CD4-positive, alpha-beta T cell treated with Interleukin-4 for 4 hours (primary cell): Measurements from ENCODE around the gene NBAS.
"Not testable (repeated sequence)": the region's sequence is repeated elsewhere in the genome, so short reads cannot be mapped to it uniquely, and the experiment has no call there.

Source experiments
- DNase-seq: peaks from one replicate; pipeline ENCODE4 v3.0.0-alpha.2; 2020

The NBAS gene

GRCh38 chr2:15520346-15520745 lies 40.8 kb downstream of the NBAS start:
- DNase-seq, result no peak

GRCh38 chr2:15518759-15519158 lies 42.4 kb downstream of the NBAS start:
- not testable (repeated sequence) for DNase-seq

GRCh38 chr2:15517793-15518192 lies 43.3 kb downstream of the NBAS start:
- DNase-seq, result no peak

DNA sequence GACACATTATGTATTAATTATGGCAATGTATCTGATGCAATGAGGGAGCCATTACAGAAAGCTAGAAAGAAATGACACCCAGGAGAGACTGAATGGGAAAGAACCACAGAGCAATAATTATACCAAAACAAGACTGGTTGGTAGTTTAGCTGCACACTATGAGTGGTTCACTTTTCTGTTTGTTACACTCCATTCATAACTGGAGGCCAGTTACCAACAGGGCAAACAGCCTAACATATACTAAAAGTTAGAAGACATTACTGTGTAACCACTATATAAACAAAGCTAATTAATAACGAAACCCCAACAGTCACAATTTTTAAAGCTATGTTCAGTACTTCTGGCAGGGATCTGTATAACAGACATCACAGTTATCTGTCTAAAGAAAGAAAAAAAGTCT lies 49.4 kb downstream of the NBAS start:
- no peak for DNase-seq

GRCh38 chr2:15510552-15510951 lies 50.6 kb downstream of the NBAS start:
- DNase-seq, result no peak

GRCh38 chr2:15510131-15510530 lies 51.0 kb downstream of the NBAS start:
- no peak for DNase-seq

GRCh38 chr2:15507697-15508096 lies 53.4 kb downstream of the NBAS start:
- DNase-seq, result no peak

GRCh38 chr2:15507061-15507460 lies 54.1 kb downstream of the NBAS start:
- no peak for DNase-seq

GRCh38 chr2:15506229-15506819 lies 54.8 kb downstream of the NBAS start:
- no peak for DNase-seq

- no peak for DNase-seq
Observed at GRCh38 chr2:15504882-15505663, 56.1 kb downstream of the NBAS start.

- DNase-seq, result not testable (repeated sequence)
Observed at GRCh38 chr2:15499251-15499650, 61.9 kb downstream of the NBAS start.

- DNase-seq, result no peak
Observed at GRCh38 chr2:15498554-15498953, 62.6 kb downstream of the NBAS start.

GRCh38 chr2:15494877-15495276 lies 66.3 kb downstream of the NBAS start:
- DNase-seq, result no peak

GRCh38 chr2:15492773-15493325 lies 68.3 kb downstream of the NBAS start:
- no peak for DNase-seq

DNA sequence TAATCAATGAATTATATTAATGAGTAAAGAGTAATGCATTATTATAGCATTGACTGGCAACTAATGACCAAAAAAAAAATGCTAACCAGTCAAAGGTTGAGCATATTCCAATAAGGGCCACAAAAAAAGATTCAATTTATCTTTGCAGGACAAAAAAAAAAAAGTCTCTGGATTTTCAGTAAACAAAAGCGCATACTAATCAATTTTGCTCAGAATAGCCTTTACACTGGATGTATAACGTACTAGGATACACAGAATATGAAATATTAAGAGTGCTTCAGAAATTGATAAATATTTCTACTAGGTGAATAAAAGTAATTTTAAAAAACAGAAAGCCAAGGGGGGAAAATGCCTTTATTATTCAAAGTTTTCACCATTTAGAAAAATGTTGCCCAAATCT lies 74.4 kb downstream of the NBAS start:
- no peak for DNase-seq

GRCh38 chr2:15485949-15486348 lies 75.2 kb downstream of the NBAS start:
- DNase-seq, result no peak

- no peak for DNase-seq
Observed at GRCh38 chr2:15481000-15481399, 80.1 kb downstream of the NBAS start.

GRCh38 chr2:15480552-15480951 lies 80.6 kb downstream of the NBAS start:
- DNase-seq, result no peak

GRCh38 chr2:15472876-15473275 lies 88.3 kb downstream of the NBAS start:
- DNase-seq, result no peak

DNA sequence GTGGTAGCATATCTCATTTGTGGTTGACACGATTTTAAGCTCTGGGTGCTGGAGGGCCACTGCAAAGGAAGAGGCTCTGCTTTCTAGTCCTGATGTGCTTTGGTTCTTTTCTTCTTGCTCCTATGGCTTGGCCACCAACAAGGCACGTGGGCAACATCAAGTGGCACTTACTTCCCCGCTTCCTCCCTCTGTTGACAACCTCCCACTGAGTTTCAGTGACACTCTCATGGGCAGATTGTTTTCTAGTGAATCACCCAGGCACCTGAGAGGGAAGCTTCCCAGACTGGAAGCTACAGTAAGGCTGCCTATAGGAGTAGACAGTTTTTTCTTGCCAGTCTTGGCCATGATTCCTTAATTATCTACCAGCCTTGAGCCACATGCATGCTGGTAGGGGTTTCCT lies 89.0 kb downstream of the NBAS start:
- no peak for DNase-seq

GRCh38 chr2:15471606-15472005 lies 89.5 kb downstream of the NBAS start:
- DNase-seq, result no peak

GRCh38 chr2:15460112-15460620 lies 101.0 kb downstream of the NBAS start:
- DNase-seq, result no peak

GRCh38 chr2:15458277-15458676 lies 102.9 kb downstream of the NBAS start:
- no peak for DNase-seq

DNA sequence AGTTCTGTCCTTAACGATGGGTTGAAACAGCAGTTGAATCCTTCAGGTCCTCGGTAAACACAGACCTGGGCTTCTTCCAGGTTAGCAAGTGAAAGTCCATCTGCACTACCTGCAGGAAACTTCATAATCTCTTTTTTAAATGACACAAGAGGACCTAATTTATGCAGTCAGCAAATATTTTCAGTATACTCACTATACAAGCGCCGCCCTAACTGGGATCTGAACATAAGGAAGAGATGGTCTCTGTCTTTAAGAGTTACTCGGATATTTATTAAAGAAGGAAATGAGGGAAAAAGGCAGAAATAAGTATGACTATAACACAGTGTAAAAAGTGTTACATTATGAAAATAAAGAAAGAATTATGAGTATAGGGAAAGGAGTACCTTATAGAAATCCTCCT lies 103.3 kb downstream of the NBAS start:
- DNase-seq, result no peak
